ENCODE results near the gene FLNC.

FLNC gene

DNA sequence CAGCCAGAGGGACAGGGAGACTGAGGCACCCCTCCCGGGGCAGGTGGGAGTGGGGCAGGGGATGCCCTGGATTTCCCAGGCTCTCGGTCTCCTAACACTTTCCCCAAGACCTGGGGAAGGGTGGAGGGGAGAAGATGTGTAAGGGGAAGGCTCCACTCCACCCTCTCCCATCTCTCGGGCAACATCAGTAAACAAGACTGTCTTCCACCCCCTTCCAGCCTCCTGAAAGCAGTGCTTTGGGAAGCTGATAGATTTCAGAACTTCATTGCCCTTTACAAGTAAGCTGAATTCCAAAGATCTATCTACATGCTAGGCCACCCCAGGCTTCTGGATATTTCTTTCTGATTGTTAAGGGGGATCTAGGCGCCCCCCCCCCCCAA is 3.7 kb downstream of the FLNC start:
- no peak for DNase-seq

DNA sequence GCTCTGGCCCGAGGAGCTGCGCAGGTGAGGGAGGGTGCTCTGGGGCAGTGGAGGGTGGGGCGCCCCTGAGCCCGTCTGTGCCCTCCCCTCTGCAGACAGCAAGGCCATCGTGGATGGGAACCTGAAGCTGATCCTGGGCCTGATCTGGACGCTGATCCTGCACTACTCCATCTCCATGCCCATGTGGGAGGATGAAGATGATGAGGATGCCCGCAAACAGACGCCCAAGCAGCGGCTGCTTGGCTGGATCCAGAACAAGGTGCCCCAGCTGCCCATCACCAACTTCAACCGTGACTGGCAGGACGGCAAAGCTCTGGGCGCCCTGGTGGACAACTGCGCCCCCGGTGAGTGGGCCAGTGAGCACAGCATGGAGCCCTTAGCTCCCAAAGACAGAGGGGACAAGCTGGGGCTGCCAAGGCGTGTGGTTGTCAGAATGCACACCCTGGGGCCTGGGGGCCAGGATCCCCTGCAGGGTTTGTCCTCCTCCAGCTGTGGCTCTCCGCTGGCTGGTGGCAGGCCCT is 5.1 kb downstream of the FLNC start:
- no peak for DNase-seq

DNA sequence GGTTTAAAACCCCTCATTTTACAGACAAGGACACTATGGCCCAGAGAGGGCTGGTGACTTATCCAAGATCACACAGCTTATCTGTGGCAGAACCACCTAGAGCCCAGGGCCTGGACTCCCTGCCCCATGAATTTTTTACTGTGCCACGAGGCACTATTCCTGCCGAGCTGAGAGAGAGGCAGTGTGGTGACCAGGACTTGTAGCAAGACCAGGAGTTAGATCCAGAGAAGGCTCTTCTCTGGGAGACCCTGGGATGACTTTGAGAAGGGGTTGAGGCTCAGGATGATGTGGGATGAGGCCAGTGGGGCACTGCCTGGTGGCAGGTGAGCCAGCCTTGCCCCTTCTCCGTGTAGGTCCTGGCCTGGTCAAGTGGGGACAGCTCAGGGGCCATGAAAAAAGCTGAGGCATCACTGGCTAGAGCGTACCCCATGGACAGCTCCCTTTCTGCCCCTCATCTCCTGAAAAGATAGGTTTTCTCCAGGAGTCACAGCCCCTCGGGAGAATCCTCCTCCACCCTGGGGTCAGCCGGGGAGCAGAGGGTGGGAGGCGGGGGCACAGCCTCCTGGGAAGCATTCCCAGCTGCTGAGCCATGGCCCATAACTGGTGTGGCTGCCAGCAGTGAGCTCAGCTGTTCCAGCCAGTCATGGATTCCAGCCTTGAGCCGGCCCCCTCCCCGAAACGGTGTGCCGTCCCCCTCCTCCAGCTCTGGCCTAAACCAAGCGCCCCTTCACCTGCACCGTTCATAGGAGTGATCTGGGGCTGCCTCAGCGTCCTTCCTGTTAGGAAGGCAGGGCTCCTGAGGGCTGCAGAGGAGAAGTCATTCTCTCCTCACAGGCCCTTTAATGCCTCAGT is 5.8 kb downstream of the FLNC start:
- DNase-seq = no peak

DNA sequence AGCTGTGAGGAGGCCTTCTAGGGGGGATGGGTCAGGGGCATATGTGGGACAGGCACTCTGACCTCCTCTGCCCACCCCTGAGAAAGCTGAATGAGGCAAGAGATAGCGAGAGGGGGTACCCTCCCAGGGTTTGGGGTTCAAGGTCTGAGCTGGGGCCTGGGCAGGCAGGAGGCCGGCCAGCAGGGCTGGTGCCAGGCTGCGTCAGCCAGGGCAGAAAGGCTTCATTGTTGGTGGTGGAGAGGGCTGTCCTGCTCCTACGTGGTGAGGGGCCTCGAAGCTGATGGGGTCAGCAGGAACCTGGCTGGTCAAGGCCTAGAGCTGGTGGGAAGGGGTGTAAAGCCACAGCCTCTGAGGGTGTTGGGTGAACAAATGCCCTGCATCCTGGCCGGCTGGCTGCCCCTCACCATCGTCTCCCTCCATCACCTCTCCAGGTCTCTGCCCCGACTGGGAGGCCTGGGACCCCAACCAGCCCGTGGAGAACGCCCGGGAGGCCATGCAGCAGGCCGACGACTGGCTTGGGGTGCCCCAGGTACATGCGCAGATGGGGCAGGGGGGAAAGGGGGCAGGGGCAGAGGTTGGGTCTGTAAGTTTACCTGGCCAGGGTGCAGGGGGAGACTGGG is 6.6 kb downstream of the FLNC start:
- DNase-seq = no peak

DNA sequence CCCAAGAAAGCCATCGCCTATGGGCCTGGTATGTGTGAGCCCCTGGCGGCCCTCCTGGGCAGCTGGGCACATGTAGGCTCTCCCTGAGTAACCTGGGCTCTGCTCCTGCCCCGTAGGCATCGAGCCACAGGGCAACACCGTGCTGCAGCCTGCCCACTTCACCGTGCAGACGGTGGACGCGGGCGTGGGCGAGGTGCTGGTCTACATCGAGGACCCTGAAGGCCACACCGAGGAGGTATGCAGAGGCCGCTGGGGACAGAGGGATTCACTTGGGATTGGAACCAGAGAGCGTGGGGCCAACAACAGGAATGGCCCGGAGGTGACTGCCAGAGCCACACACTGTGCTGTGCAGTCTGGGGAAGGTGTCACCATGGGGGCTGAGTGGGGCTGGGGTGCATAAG is 7.3 kb downstream of the FLNC start:
- DNase-seq = no peak

DNA sequence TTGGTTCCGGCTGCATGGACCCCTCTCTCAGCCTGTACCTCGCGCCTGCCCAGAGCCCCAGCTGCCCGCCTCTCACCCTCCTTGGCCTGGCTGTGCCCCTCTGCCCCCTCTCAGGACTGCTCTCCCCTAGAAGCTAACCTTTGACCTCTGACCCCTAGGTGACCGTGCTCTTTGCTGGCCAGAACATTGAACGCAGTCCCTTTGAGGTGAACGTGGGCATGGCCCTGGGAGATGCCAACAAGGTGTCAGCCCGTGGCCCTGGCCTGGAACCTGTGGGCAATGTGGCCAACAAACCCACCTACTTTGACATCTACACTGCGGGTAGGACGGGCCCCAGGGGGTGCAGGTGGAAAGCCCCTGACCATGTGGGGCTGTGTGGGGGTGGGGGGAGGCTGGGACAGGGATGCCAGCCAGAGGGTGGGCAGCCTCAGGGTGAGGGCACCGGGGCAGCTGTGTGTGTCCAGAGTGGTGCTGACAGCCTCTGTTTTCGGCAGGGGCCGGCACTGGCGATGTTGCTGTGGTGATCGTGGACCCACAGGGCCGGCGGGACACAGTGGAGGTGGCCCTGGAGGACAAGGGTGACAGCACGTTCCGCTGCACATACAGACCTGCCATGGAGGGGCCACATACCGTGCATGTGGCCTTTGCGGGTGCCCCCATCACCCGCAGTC is 8.0 kb downstream of the FLNC start:
- DNase-seq = no peak

DNA sequence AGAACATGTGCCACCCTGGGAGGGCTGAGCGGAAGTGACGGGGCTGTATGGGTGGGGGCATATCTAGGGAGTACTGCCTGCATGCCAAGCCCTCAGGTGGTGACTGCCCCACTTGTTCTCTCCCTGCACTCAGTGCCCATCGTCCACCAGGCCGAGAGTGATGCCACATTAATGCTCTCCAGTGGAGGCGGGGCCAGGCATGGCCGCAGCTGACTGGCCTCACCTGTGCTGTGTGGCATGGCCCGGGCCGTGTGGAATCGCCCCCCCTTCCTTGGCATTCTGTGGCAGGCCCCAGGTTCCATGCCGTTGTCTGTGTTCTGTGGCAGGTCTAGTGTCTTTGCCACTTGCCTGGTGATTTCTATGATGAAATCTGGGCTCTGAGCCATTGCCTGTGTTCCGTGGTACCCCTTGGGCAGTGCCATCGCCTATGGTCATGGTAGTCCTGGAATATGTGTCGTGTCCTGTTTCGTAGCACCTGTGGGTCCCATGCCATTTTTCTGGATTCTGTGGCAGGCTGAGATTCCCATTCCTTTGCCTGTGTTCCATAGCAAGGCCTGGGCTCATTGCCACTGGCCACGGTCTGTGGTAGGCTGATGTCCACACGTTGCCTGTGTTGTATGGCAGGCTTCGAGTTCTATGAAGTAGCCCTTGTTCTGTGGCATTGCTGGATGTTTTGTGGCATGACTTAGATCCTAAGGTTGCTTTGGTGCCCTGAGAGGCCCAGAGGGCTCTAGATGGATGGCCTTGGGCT is 8.9 kb downstream of the FLNC start:
- DNase-seq = no peak

DNA sequence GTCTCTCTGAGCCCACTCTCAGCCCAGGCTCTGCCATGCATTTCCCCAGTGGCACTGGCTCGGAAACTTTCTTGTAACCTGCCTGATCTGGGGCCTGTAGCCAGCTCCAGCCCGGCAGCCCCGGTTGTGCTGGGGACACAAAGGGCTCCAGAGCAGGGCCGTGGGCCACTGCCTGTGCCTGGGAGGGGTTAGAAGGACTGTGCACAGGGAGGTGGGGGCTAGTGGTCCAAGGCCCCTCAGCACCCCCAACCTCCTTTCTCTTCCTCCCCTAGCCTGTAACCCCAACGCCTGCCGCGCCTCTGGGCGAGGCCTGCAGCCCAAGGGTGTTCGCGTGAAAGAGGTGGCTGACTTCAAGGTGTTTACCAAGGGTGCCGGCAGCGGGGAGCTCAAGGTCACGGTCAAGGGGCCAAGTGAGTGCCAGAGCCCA is 9.6 kb downstream of the FLNC start:
- DNase-seq = no peak

DNA sequence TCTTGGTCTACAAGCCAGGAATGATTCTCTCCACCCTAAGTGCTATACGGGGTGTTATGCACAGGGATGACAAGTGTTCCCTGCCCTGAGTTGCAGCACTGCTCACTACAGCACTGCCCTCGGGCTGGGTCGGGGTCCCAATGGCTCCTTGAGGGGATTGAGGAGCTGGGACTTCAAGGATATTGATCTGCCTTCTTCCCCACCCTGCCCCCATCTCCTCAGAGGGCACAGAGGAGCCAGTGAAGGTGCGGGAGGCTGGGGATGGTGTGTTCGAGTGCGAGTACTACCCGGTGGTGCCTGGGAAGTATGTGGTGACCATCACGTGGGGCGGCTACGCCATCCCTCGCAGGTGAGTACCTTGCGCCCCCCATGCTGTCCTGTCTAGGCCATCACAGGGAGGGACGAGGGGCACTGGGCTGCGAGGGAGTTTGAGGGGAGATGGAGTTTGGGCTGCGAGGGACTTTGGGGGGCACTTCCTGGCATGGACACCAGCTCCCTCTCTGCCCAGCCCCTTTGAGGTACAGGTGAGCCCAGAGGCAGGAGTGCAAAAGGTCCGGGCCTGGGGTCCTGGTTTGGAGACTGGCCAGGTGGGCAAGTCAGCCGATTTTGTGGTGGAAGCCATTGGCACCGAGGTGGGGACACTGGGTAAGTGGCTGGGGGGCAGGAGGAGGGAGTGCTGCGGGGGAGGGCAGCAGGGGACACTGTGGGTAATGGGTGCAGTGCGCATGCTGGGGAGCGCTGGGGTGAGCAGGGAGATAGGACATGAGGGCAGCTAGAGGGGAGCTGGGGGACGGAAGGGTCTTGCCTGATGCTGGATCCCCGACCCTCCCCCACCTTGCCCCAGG is 10.3 kb downstream of the FLNC start:
- DNase-seq = no peak

DNA sequence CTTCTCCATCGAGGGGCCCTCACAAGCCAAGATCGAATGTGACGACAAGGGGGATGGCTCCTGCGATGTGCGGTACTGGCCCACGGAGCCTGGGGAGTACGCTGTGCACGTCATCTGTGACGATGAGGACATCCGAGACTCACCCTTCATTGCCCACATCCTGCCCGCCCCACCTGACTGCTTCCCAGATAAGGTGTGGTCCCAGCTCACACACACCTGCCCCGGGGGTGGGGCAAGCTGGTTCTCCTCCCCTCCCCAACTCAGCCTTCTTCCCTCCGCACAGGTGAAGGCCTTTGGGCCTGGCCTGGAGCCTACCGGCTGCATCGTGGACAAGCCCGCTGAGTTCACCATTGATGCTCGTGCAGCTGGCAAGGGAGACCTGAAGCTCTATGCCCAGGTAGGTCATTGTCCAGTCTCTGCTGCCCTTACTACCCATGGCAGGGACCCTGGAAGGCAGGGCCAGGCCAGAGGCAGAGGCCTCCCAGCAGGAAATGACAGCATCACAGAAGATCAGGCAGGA is 11.0 kb downstream of the FLNC start:
- no peak for DNase-seq

DNA sequence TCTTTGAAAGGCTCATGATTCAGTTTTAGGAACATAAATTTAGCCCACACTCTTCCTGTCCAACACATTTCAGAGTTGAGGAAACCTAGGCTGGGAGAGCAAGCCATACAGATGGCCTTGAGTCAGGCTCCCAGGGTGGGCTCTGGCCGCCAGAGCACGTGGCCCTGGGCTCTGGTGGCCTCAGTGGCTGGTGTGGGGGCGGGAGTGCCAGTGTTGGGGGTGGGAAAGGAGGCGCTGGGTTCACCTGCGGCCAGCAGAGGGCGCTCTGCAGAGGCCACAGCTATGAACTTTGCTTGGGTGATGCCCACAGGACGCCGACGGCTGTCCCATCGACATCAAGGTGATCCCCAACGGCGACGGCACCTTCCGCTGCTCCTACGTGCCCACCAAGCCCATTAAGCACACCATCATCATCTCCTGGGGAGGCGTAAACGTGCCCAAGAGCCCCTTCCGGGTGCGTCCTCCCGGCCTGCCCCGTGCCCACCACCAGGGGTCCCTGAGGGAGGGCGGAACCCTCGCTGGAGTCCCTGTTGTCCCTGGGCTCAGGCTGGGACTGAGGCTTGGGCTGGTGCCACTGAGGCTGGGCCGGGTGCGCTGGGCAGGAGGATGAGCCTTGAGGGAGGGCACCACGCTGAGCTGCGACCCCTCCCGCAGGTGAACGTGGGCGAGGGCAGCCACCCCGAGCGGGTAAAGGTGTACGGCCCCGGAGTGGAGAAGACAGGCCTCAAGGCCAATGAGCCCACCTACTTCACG is 11.9 kb downstream of the FLNC start:
- peak; percentile 62 for DNase-seq

DNA sequence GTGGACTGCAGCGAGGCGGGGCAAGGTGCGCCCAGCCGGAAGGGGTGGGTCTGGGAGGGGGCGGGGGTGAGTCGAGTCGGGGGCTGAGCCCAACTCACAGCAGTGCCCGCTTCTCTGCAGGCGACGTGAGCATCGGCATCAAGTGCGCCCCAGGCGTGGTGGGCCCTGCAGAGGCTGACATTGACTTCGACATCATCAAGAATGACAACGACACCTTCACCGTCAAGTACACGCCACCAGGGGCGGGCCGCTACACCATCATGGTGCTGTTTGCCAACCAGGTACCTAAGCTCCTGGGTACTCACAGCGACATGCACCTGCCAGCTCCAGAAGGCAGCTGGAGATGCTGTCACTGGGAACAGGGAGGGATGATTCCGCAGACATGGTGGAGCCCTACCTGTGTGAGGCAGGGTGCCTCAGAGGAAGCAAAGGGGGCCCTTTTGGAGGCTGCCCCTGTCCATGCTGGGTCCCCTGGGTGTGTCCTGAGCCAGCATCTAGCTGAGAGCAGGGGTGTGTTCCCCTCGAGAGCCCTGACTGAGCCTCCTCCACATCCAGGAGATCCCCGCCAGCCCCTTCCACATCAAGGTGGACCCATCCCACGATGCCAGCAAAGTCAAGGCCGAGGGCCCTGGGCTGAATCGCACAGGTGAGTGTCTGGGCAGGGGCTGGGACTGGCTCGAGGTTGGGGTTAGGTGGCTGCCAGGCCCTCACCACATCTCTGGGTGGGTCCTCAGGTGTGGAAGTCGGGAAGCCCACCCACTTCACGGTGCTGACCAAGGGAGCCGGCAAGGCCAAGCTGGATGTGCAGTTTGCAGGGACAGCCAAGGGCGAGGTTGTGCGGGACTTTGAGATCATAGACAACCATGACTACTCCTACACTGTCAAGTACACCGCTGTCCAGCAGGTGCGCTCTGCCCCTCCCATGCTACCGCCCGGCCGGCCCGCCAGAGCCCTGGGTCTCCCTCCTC is 12.8 kb downstream of the FLNC start:
- DNase-seq = no peak

DNA sequence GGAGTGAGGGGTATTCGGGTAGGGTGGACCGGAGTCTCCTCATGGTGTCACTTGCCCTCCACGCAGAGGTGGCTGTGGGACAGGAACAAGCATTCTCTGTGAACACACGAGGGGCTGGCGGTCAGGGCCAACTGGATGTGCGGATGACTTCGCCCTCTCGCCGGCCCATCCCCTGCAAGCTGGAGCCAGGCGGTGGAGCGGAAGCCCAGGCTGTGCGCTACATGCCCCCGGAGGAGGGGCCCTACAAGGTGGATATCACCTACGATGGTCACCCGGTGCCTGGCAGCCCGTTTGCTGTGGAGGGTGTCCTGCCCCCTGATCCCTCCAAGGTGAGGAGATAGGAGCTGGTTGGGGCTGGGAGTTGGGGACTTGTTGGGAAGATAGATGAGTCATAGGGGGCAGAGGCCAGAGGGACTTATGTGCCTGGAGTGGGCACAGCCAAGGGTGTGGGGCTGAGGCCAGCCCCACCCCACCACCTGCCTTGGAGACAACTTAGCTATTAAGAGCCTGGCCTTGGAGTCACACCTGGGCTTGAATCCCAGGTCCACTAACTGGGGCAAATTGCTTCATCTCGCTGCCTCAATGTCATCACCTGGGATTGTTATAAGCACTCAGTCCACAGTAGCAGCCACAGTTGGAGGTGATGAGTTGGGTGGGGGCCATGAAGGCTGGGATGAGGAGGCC is 13.9 kb downstream of the FLNC start:
- no peak for DNase-seq

DNA sequence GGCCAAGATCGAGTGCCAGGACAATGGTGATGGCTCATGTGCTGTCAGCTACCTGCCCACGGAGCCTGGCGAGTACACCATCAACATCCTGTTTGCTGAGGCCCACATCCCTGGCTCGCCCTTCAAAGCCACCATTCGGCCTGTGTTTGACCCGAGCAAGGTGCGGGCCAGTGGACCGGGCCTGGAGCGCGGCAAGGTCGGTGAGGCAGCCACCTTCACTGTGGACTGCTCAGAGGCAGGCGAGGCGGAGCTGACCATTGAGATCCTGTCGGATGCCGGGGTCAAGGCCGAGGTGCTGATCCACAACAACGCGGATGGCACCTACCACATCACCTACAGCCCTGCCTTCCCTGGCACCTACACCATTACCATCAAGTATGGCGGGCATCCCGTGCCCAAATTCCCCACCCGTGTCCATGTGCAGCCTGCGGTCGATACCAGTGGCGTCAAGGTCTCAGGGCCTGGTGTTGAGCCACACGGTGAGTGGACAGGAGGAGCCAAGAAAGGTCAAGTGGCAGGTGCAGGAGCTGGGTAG is 14.6 kb downstream of the FLNC start:
- no peak for DNase-seq

DNA sequence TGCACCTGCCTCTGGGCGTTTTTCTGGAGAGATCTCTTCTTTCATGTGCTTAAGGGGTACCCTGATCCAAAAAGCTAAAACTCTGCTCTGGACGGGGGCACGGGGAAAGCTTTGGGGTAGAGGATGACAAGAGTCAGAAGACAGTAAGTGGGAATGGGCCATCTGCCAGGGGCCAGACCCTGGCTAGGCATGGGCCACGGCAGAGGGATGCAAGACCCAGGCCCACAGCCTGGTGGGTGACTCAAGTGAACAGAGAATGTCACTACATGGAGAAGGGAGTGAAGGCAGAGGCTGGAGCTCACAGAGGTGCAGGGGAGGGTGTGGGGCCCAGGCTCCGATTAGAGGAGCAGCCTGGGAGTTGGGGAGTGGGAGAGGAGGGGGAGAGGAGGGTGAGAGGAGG is 15.3 kb downstream of the FLNC start:
- DNase-seq = no peak

DNA sequence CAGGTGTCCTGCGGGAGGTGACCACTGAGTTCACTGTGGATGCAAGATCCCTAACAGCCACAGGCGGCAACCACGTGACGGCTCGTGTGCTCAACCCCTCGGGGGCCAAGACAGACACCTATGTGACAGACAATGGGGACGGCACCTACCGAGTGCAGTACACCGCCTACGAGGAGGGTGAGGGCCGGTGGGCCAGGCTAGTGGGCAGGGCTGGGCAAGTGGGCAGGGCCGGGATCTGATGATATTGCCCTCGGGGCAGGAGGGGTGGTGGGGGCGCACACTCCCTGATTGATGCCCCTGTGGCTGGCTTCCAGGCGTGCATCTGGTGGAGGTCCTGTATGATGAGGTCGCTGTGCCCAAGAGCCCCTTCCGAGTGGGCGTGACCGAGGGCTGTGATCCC is 15.8 kb downstream of the FLNC start:
- no peak for DNase-seq

DNA sequence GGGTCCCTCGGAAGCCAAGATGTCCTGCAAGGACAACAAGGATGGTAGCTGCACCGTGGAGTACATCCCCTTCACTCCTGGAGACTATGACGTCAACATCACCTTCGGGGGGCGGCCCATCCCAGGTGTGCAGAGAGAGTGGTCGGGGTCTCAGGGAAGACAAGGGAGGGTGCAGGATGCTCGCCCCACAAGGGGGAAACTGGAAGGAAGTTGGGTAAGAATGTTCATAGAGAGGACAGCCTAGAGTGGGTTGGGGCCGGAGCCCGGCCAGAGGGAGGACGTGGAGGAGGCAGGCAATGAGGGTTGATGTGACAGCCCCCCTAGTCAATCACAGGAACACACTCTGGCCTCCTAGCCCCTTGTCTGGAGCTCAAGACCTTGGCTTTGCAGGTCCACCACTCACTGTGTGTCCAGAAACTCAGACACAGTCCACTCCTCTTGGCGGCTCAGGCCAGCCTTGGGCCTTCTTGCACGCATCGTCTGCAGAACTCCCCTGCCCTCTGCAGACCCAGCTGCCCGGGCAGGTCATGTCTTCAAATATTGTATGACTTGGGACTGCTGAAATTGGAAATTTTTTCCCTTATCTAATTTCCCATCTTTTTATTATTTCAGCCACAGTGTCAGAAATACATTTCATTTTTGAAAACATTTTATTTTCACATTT is 16.7 kb downstream of the FLNC start:
- no peak for DNase-seq

DNA sequence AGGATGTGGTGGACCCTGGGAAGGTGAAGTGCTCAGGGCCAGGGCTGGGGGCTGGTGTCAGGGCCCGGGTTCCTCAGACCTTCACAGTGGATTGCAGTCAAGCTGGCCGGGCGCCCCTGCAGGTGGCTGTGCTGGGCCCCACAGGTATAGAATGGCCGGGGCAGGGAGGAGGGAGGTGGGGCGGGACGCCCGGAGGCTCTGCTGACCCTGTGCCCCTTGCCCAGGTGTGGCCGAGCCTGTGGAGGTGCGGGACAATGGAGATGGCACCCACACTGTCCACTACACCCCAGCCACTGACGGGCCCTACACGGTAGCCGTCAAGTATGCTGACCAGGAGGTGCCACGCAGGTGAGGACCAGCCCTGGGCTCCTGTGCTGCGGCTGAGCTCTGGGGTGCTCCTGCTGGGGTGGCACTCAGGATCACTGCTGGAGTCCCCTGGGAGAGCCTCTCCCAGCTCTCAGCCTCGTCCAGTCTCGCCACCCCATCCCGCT is 17.6 kb downstream of the FLNC start:
- DNase-seq = no peak

Measured in stimulated activated CD4-positive, alpha-beta T cell treated with anti-CD3 and anti-CD28 coated beads, Interleukin-4, amount 100 ng/mL, for 1 hour (primary cell).